ENCODE data around the gene SHB.

SHB gene

DNA sequence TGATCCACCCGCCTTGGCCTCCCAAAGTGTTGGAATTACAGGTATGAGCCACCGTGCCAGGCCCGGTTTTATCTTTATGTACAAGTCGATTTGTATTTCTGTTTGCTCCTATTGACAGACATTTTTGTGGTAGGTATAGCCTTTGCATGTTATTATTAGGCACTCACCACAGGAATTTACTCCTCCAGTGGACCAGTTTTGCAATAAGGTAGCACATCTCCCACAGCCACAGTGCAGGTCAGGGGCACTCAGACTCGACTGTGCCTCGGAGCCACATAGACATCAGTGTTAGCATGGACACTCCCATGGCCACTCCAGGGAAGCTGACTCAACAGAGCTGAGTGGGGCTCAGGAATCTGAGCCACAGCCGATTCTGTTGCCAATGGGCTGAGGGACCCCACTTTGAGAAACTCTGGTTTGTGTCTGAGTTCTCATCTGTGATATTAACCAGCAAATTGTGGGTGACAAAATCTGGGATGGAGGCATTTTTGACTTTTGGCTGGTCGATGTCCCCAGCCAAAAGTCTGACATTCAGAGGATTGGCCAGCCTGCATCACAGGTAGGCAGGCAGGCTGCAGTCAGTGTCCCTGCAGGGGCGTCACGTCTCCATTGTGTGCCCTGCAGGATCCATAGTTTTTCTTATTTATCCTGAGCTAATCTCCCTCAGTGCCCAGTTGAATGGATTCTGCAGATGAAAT is 15.0 kb upstream of the SHB start:
- H3K79me2 ChIP-seq (ENCODE audit: low read length): no peaks in the 10 kb centered on the region
- H4K20me1 ChIP-seq (ENCODE audit: insufficient read depth, low read length): no peaks in the 10 kb centered on the region
- peaks cover 6% of the 10 kb centered on the region; the same call in 1 of the 2 replicates for H3F3A ChIP-seq (ENCODE audit: insufficient read depth, low read length)
- no peak overlapping the region for H3K9ac ChIP-seq (ENCODE audit: low read length)
- peaks cover 9% of the 10 kb centered on the region for H3K4me1 ChIP-seq (ENCODE audit: low read length)
- H3K9me3 ChIP-seq (replicated peaks; ENCODE audit: insufficient read depth, low read length): no peaks in the 10 kb centered on the region
- no peaks in the 10 kb centered on the region for H3K27me3 ChIP-seq (replicated peaks; ENCODE audit: insufficient read depth, low read length)
- H3K4me3 ChIP-seq (ENCODE audit: low read length): no peak overlapping the region
- H3K36me3 ChIP-seq (replicated peaks; ENCODE audit: insufficient read depth, low read length): no peaks in the 10 kb centered on the region
- TF ChIP-seq EZH2phosphoT487 (IDR thresholded peaks at IDR 0.05; ENCODE audit: low read length) (no peak), EZH2 (optimal IDR thresholded peaks at IDR 0.05; ENCODE audit: low read depth, low read length) (no peak)
- TF ChIP-seq, protein P1, sequence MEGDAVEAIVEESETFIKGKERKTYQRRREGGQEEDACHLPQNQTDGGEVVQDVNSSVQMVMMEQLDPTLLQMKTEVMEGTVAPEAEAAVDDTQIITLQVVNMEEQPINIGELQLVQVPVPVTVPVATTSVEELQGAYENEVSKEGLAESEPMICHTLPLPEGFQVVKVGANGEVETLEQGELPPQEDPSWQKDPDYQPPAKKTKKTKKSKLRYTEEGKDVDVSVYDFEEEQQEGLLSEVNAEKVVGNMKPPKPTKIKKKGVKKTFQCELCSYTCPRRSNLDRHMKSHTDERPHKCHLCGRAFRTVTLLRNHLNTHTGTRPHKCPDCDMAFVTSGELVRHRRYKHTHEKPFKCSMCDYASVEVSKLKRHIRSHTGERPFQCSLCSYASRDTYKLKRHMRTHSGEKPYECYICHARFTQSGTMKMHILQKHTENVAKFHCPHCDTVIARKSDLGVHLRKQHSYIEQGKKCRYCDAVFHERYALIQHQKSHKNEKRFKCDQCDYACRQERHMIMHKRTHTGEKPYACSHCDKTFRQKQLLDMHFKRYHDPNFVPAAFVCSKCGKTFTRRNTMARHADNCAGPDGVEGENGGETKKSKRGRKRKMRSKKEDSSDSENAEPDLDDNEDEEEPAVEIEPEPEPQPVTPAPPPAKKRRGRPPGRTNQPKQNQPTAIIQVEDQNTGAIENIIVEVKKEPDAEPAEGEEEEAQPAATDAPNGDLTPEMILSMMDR (IDR thresholded peaks at IDR 0.05; ENCODE audit: low read length): no peak
- H3K27ac ChIP-seq (ENCODE audit: low read length): no peak overlapping the region
- H3K4me2 ChIP-seq (ENCODE audit: low read depth, low read length): no peak overlapping the region
- DNase-seq: no peak
- H3K9me2 ChIP-seq (replicated peaks; ENCODE audit: insufficient read depth, low read length): no peaks in the 10 kb centered on the region
- no peak overlapping the region for H2AFZ ChIP-seq (ENCODE audit: low read length)

DNA sequence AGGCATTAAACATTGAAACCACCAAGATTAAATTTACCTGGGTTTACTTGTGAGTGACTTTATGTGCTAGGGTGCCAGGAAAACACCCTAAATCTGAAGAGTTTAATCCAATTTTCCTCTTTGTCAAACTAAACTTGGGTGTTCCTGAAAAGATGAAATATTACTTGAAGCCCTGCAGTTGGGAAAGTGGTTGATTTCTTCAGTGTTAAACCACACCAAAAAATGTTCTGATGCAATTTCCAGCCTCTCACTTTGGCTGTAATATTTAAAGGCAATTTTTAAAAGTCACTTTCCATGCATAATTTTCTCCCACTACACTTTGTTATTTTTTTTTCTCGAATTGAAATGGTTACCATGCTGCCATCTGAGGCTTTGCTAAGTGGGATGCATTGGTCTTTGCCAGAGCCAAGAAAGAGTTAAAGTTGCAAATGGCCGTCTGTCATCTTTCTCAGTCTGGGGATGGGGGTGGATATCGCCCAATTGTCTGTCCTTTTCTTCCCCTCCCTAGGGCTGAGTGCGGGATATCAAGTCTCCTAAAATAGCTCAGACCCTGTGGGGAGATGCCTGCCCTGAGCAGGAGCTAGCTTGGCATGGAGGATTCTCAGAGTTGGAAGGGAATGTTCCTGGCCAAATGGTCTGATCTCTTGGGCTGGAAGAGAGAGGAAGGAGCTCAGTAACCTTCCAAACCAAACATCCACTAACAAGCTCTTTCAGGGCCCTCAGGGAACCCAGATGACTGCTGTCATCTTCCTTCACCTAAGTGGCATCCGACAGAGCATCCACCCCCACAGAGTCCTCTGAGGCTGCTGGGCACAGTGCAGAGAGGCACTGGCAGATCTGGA is 13.6 kb upstream of the SHB start:
- Histone ChIP-seq H2AFZ (ENCODE audit: low read length) (no peak overlapping the region), H3F3A (ENCODE audit: insufficient read depth, low read length) (no peaks in the 10 kb centered on the region), H3K9me3 (replicated peaks; ENCODE audit: insufficient read depth, low read length) (no peaks in the 10 kb centered on the region), H3K4me1 (ENCODE audit: low read length) (no peaks in the 10 kb centered on the region), H3K36me3 (replicated peaks; ENCODE audit: insufficient read depth, low read length) (no peaks in the 10 kb centered on the region), H4K20me1 (ENCODE audit: insufficient read depth, low read length) (no peaks in the 10 kb centered on the region), H3K79me2 (ENCODE audit: low read length) (no peaks in the 10 kb centered on the region), H3K27me3 (replicated peaks; ENCODE audit: insufficient read depth, low read length) (no peaks in the 10 kb centered on the region), H3K4me3 (ENCODE audit: low read length) (no peak overlapping the region), H3K27ac (ENCODE audit: low read length) (no peak overlapping the region), H3K4me2 (ENCODE audit: low read depth, low read length) (no peak overlapping the region), H3K9ac (ENCODE audit: low read length) (no peak overlapping the region), H3K9me2 (replicated peaks; ENCODE audit: insufficient read depth, low read length) (no peaks in the 10 kb centered on the region)
- no peak for DNase-seq
- TF ChIP-seq, protein P1 (IDR thresholded peaks at IDR 0.05; ENCODE audit: low read length): no peak
- no peak for TF ChIP-seq EZH2phosphoT487 (IDR thresholded peaks at IDR 0.05; ENCODE audit: low read length)
- TF ChIP-seq EZH2 (optimal IDR thresholded peaks at IDR 0.05; ENCODE audit: low read depth, low read length): no peak

DNA sequence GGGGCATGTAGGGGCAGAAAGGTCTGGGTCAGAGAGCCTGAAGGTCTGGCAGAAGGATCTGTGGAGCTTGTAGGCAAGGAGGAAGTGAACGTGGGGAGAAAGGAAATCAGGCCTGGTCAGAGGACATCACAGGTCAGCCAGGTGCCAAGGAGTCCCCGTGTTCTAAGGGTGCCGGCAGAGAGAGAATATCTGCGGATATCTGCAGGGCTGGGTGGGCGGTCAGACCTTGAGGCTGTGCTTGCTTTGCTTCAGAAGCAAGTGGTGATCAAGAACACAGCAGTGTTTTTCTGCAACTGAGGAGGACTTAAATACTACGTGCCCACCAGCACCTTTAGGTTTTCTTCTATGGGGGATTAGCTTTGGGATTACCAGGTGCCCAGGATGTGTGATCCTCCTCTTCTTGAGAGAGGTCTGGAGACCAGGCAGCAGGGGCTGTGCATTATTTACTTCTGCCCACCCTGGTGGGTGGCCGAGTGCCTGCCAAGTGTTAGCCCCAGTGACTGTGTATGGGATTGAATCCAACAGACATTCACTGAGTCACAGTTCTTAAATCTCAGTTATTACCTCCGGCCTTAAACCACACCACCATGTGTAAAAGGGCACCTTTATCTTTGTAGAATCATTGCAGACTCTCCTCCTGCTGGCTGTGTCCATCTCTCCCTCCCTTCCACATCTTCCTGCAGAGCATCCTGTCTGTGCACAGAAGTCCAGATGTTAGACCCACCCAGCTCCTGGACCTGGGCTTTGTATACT is 12.5 kb upstream of the SHB start:
- H3K36me3 ChIP-seq (replicated peaks; ENCODE audit: insufficient read depth, low read length): no peaks in the 10 kb centered on the region
- H3K27me3 ChIP-seq (replicated peaks; ENCODE audit: insufficient read depth, low read length): no peaks in the 10 kb centered on the region
- H3K79me2 ChIP-seq (ENCODE audit: low read length): no peaks in the 10 kb centered on the region
- H3K9ac ChIP-seq (ENCODE audit: low read length): no peak overlapping the region
- H3K4me2 ChIP-seq (ENCODE audit: low read depth, low read length): no peak overlapping the region
- H3K27ac ChIP-seq (ENCODE audit: low read length): no peak overlapping the region
- no peaks in the 10 kb centered on the region for H4K20me1 ChIP-seq (ENCODE audit: insufficient read depth, low read length)
- no peak for DNase-seq
- H3K9me3 ChIP-seq (replicated peaks; ENCODE audit: insufficient read depth, low read length): no peaks in the 10 kb centered on the region
- no peak overlapping the region for H2AFZ ChIP-seq (ENCODE audit: low read length)
- TF ChIP-seq EZH2phosphoT487 (IDR thresholded peaks at IDR 0.05; ENCODE audit: low read length) (no peak), EZH2 (optimal IDR thresholded peaks at IDR 0.05; ENCODE audit: low read depth, low read length) (no peak)
- TF ChIP-seq, protein P1 (IDR thresholded peaks at IDR 0.05; ENCODE audit: low read length): no peak
- H3K4me1 ChIP-seq (ENCODE audit: low read length): no peaks in the 10 kb centered on the region
- no peak overlapping the region for H3K4me3 ChIP-seq (ENCODE audit: low read length)
- no peaks in the 10 kb centered on the region for H3F3A ChIP-seq (ENCODE audit: insufficient read depth, low read length)
- H3K9me2 ChIP-seq (replicated peaks; ENCODE audit: insufficient read depth, low read length): no peaks in the 10 kb centered on the region
